Astrocyte of the hippocampus (primary cell): ENCODE measurements around the gene MOSMO.
"Not testable (repeated sequence)": the region's sequence is repeated elsewhere in the genome, so short reads cannot be mapped to it uniquely, and the experiment has no call there.

Experiments used
- DNase-seq: peaks from one replicate; pipeline ENCODE4 v3.0.0; 2011; ENCODE audit warnings: low read depth, low spot score

Gene MOSMO

GRCh38 chr16:22092143-22092933 is 84.4 kb downstream of the MOSMO start, which contains the start of gene VWA3A:
Gene VWA3A, plus strand, starts transcription at chr16:22092541. Its CDS starts 97 bp downstream, at chr16:22092638.
- peak; percentile 70 for DNase-seq

- DNase-seq, result no peak
These were observed 85.4 kb downstream of the MOSMO start for GRCh38 chr16:22093331-22093730.

- no peak for DNase-seq
These were observed 86.1 kb downstream of the MOSMO start for GRCh38 chr16:22093996-22094395.

- DNase-seq, result peak; percentile 65
These were observed 90.7 kb downstream of the MOSMO start for GRCh38 chr16:22098405-22099255.

- no peak for DNase-seq
These were observed 91.5 kb downstream of the MOSMO start for GRCh38 chr16:22099256-22099975.

- no peak for DNase-seq
These were observed 95.5 kb downstream of the MOSMO start for GRCh38 chr16:22103441-22103840.

GRCh38 chr16:22109258-22109898 is 101.5 kb downstream of the MOSMO start:
- DNase-seq, result no peak

GRCh38 chr16:22111629-22112028 is 103.7 kb downstream of the MOSMO start:
- not testable (repeated sequence) for DNase-seq

- no peak for DNase-seq
These were observed 108.3 kb downstream of the MOSMO start for GRCh38 chr16:22116095-22116700.

GRCh38 chr16:22117609-22118008 is 109.7 kb downstream of the MOSMO start:
- no peak for DNase-seq

- DNase-seq, result no peak
These were observed 112.5 kb downstream of the MOSMO start for GRCh38 chr16:22120440-22120839.

GRCh38 chr16:22122239-22122638 is 114.3 kb downstream of the MOSMO start:
- no peak for DNase-seq

GRCh38 chr16:22123146-22123545 is 115.2 kb downstream of the MOSMO start:
- DNase-seq, result no peak

GRCh38 chr16:22123759-22124490 is 116.0 kb downstream of the MOSMO start:
- no peak for DNase-seq

GRCh38 chr16:22124583-22125284 is 116.8 kb downstream of the MOSMO start:
- no peak for DNase-seq

- DNase-seq, result no peak
These were observed 118.2 kb downstream of the MOSMO start for GRCh38 chr16:22126037-22126558.

- DNase-seq, result not testable (repeated sequence)
These were observed 120.6 kb downstream of the MOSMO start for GRCh38 chr16:22128537-22128936.

GRCh38 chr16:22130528-22130927 is 122.6 kb downstream of the MOSMO start:
- no peak for DNase-seq

- no peak for DNase-seq
These were observed 124.9 kb downstream of the MOSMO start for GRCh38 chr16:22132801-22133200.
